GM12878 (cell line): ENCODE results near the gene CFC1.
"Not testable (repeated sequence)": the region's sequence is repeated elsewhere in the genome, so short reads cannot be mapped to it uniquely, and the experiment has no call there.

Experiments
- CTCF ChIP-seq, 3 experiments: IDR thresholded peaks in 2 of 3; conservative IDR thresholded peaks in 1 of 3; 2 replicates each; pipeline ENCODE4 v1.5.1; 2011; ENCODE audit warnings: low read depth in 3 of 3, low read length in 3 of 3, mild to moderate bottlenecking in 3 of 3, control low read depth in 2 of 3, moderate library complexity in 2 of 3, inconsistent platforms in 1 of 3, mixed read lengths in 1 of 3; ENCODE audit not compliant: control insufficient read depth in 2 of 3, insufficient read depth in 1 of 3; ENCODE audit errors: extremely low read depth in 1 of 3
- HCFC1 ChIP-seq: fragments of 150-350 bp; IDR thresholded peaks from 2 replicates; pipeline ENCODE4 v1.6.1; 2014; ENCODE audit warnings: low read length
- NR2F1 ChIP-seq: fragments of 450-650 bp; conservative IDR thresholded peaks from 2 replicates; pipeline ENCODE4 v1.6.1; 2017; ENCODE audit warnings: mild to moderate bottlenecking
- POLR2A ChIP-seq: IDR thresholded peaks from 2 replicates; pipeline ENCODE4 v1.6.1; 2011; ENCODE audit warnings: low read depth, mild to moderate bottlenecking, low read length
- TF ChIP-seq, protein P1 (sequence below): fragments of 450-650 bp; formaldehyde crosslinking; IDR thresholded peaks from 2 replicates; pipeline ENCODE4 v1.5.0; 2022; ENCODE audit warnings: mild to moderate bottlenecking, missing genetic modification characterization
- TF ChIP-seq, protein P2 (sequence below): IDR thresholded peaks from 2 replicates; pipeline ENCODE4 v1.6.1; 2012; ENCODE audit warnings: low read depth, low read length, improper control_type of control experiment

DNA sequence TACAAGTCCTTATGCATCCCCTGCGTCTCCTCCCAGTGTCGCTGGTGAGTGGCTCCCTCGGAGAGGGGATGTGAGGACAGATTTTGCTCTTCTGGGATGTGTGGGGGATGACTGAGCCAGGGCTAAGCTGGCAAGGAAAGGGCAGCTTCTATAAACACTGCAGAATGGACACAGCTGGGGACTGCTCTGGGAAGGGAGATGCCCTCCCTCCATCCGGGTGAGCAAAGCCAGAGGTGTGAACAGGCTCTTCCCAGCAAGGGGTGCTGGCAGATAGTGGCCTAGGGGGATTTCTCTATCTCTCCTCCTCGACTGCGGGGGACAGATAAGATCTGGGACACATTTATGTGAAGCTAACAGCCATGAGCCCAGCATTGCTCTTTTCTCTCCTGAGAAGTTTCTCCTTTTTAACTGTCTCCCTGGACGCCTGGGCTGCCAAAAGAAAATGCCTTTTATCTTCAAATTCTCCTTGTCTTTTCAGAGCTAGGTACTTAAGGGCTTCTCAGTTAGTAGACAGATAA lies 8.5 kb downstream of the CFC1 start:
- not testable (repeated sequence) for TF ChIP-seq NR2F1; CTCF (IDR thresholded peaks at IDR 0.05 in 2 of 3, conservative IDR thresholded peaks at IDR 0.05 in 1 of 3; ENCODE audit: control insufficient read depth in 2 of 3, extremely low read depth in 1 of 3, insufficient read depth in 1 of 3, low read depth in 3 of 3, low read length in 3 of 3); HCFC1; POLR2A
- TF ChIP-seq, protein P1, sequence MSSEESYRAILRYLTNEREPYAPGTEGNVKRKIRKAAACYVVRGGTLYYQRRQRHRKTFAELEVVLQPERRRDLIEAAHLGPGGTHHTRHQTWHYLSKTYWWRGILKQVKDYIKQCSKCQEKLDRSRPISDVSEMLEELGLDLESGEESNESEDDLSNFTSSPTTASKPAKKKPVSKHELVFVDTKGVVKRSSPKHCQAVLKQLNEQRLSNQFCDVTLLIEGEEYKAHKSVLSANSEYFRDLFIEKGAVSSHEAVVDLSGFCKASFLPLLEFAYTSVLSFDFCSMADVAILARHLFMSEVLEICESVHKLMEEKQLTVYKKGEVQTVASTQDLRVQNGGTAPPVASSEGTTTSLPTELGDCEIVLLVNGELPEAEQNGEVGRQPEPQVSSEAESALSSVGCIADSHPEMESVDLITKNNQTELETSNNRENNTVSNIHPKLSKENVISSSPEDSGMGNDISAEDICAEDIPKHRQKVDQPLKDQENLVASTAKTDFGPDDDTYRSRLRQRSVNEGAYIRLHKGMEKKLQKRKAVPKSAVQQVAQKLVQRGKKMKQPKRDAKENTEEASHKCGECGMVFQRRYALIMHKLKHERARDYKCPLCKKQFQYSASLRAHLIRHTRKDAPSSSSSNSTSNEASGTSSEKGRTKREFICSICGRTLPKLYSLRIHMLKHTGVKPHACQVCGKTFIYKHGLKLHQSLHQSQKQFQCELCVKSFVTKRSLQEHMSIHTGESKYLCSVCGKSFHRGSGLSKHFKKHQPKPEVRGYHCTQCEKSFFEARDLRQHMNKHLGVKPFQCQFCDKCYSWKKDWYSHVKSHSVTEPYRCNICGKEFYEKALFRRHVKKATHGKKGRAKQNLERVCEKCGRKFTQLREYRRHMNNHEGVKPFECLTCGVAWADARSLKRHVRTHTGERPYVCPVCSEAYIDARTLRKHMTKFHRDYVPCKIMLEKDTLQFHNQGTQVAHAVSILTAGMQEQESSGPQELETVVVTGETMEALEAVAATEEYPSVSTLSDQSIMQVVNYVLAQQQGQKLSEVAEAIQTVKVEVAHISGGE, result not testable (repeated sequence)
- TF ChIP-seq, protein P2, sequence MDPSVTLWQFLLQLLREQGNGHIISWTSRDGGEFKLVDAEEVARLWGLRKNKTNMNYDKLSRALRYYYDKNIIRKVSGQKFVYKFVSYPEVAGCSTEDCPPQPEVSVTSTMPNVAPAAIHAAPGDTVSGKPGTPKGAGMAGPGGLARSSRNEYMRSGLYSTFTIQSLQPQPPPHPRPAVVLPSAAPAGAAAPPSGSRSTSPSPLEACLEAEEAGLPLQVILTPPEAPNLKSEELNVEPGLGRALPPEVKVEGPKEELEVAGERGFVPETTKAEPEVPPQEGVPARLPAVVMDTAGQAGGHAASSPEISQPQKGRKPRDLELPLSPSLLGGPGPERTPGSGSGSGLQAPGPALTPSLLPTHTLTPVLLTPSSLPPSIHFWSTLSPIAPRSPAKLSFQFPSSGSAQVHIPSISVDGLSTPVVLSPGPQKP, result not testable (repeated sequence)
